KMS-11 (cell line): Measurements from ENCODE around the gene ZNHIT1.
"Not testable (repeated sequence)": the region's sequence is repeated elsewhere in the genome, so short reads cannot be mapped to it uniquely, and the experiment has no call there.

ENCODE experiments used
- H2AFZ ChIP-seq: fragments of 200-600 bp; sonication (generic); 2 replicates; pipeline ENCODE4 v1.6.1; 2016; ENCODE audit warnings: antibody characterized with exemption, mixed run types, low read depth
- H3K27ac ChIP-seq: fragments of 200-600 bp; sonication (generic); 2 replicates; pipeline ENCODE4 v1.6.1; 2016; ENCODE audit warnings: mild to moderate bottlenecking, mixed run types
- H3K27me3 ChIP-seq: fragments of 200-600 bp; sonication (generic); 2 replicates; pipeline ENCODE4 v1.6.1; 2017; ENCODE audit warnings: mild to moderate bottlenecking, low read depth, mixed run types, moderate library complexity; ENCODE audit not compliant: insufficient read depth
- H3K36me3 ChIP-seq: fragments of 200-600 bp; sonication (generic); 2 replicates; pipeline ENCODE4 v1.6.1; 2017; ENCODE audit warnings: mild to moderate bottlenecking, mixed run types; ENCODE audit not compliant: insufficient read depth
- H3K4me1 ChIP-seq: fragments of 200-600 bp; sonication (generic); 2 replicates; pipeline ENCODE4 v1.6.1; 2016; ENCODE audit warnings: mild to moderate bottlenecking, low read depth, mixed run types; ENCODE audit not compliant: poor library complexity, severe bottlenecking
- H3K4me2 ChIP-seq: fragments of 200-600 bp; sonication (generic); 2 replicates; pipeline ENCODE4 v1.7.0; 2016; ENCODE audit warnings: mild to moderate bottlenecking, mixed run types
- H3K4me3 ChIP-seq: fragments of 200-600 bp; sonication (generic); IDR thresholded peaks from 2 replicates; pipeline ENCODE4 v1.6.1; 2017; ENCODE audit warnings: low read depth, low read length, mixed read lengths; ENCODE audit not compliant: insufficient read depth
- H3K79me2 ChIP-seq: fragments of 200-600 bp; sonication (generic); 2 replicates; pipeline ENCODE4 v1.6.1; 2016; ENCODE audit warnings: low read depth, mixed run types; ENCODE audit not compliant: insufficient read depth
- H3K9ac ChIP-seq: fragments of 200-600 bp; sonication (generic); 2 replicates; pipeline ENCODE4 v1.6.1; 2016; ENCODE audit warnings: mild to moderate bottlenecking, mixed run types
- H4K20me1 ChIP-seq: fragments of 200-600 bp; sonication (generic); 2 replicates; pipeline ENCODE4 v1.6.1; 2016; ENCODE audit warnings: mild to moderate bottlenecking, mixed run types; ENCODE audit not compliant: insufficient read depth
- CTCF ChIP-seq: fragments of 200-600 bp; sonication (generic); conservative IDR thresholded peaks from 2 replicates; pipeline ENCODE4 v1.6.1; 2017; ENCODE audit warnings: low read depth, mild to moderate bottlenecking, antibody characterized with exemption, low read length, moderate library complexity, mixed read lengths

The ZNHIT1 gene

GRCh38 chr7:101200862-101201599 lies 16.9 kb upstream of the ZNHIT1 start, which contains the start of gene MOGAT3:
Gene MOGAT3, minus strand, starts transcription at chr7:101201036. Its CDS starts 182 bp downstream, at chr7:101200854.
- Histone ChIP-seq H3K27me3 (peaks cover 60% of the 10 kb centered on the region), H3K4me2 (no peak within 1 kb of the TSS), H3K36me3 (no peaks in the 10 kb centered on the region), H3K9ac (no peak within 1 kb of the TSS), H3K79me2 (no peaks in the 10 kb centered on the region), H3K4me1 (no peaks in the 10 kb centered on the region), H3K27ac (no peak within 1 kb of the TSS), H4K20me1 (no peaks in the 10 kb centered on the region), H3K4me3 (no peak within 1 kb of the TSS), H2AFZ (no peak within 1 kb of the TSS)
- no peak for TF ChIP-seq CTCF

- H3K4me2 ChIP-seq, result no peak overlapping the region
- no peak for TF ChIP-seq CTCF
- no peaks in the 10 kb centered on the region for H4K20me1 ChIP-seq
- no peaks in the 10 kb centered on the region for H3K36me3 ChIP-seq
- H3K4me1 ChIP-seq, result no peaks in the 10 kb centered on the region
- no peak overlapping the region for H3K4me3 ChIP-seq
- H3K27ac ChIP-seq, result no peak overlapping the region
- peaks cover 52% of the 10 kb centered on the region for H3K27me3 ChIP-seq
- no peak overlapping the region for H3K9ac ChIP-seq
- no peaks in the 10 kb centered on the region for H3K79me2 ChIP-seq
- no peak overlapping the region for H2AFZ ChIP-seq
Measured at GRCh38 chr7:101201695-101202602, 16.0 kb upstream of the ZNHIT1 start.

- Histone ChIP-seq H3K36me3 (no peaks in the 10 kb centered on the region), H4K20me1 (no peaks in the 10 kb centered on the region), H3K27me3 (peaks cover 47% of the 10 kb centered on the region), H2AFZ (no peak overlapping the region), H3K4me1 (no peaks in the 10 kb centered on the region), H3K4me3 (no peak overlapping the region), H3K9ac (no peak overlapping the region), H3K79me2 (no peaks in the 10 kb centered on the region), H3K4me2 (no peak overlapping the region), H3K27ac (no peak overlapping the region)
- TF ChIP-seq CTCF, result no peak
Measured at GRCh38 chr7:101202603-101202918, 15.4 kb upstream of the ZNHIT1 start.

GRCh38 chr7:101203740-101204738 lies 13.9 kb upstream of the ZNHIT1 start:
- not testable (repeated sequence) for H4K20me1 ChIP-seq, H3K36me3 ChIP-seq, H3K9ac ChIP-seq, H2AFZ ChIP-seq, H3K4me1 ChIP-seq, H3K79me2 ChIP-seq, H3K4me2 ChIP-seq, H3K27ac ChIP-seq, H3K4me3 ChIP-seq
- H3K27me3 ChIP-seq, result peaks cover 41% of the 10 kb centered on the region
